Measurements from ENCODE around the gene SYNDIG1.

The SYNDIG1 gene

GRCh38 chr20:24490598-24490997 lies 21.2 kb downstream of the SYNDIG1 start:
- DNase-seq = no peak
- H3K4me3 ChIP-seq (ENCODE audit: low read depth, low read length) = no peak overlapping the region
- no peaks in the 10 kb centered on the region for H3K27me3 ChIP-seq (ENCODE audit: insufficient read depth, low read length)
- peaks cover 6% of the 10 kb centered on the region for H3K9me3 ChIP-seq (ENCODE audit: insufficient read depth, low read depth, low read length)
- no peak overlapping the region for H3K9ac ChIP-seq (ENCODE audit: low read length)
- H3K18ac ChIP-seq (ENCODE audit: low read length) = no peak overlapping the region
- H3K4me1 ChIP-seq (ENCODE audit: control insufficient read depth in 1 of 2, insufficient read depth in 2 of 2, low read length in 2 of 2) = no peaks in the 10 kb centered on the region
- H4K12ac ChIP-seq (ENCODE audit: low read depth, low read length) = no peak overlapping the region
- H2BK120ac ChIP-seq (ENCODE audit: insufficient read depth, low read length, poor library complexity) = no peak overlapping the region
- H3K79me1 ChIP-seq (ENCODE audit: low read length) = no peaks in the 10 kb centered on the region
- no peak overlapping the region for H3K4ac ChIP-seq (ENCODE audit: low read depth, low read length)
- H3K4me2 ChIP-seq (ENCODE audit: low read length) = no peak overlapping the region
- H2AK5ac ChIP-seq (ENCODE audit: low read length) = no peak overlapping the region
- H3K23ac ChIP-seq (ENCODE audit: low read length) = no peak overlapping the region
- no peak overlapping the region for H3K14ac ChIP-seq (ENCODE audit: low read length)
- no peak overlapping the region for H4K91ac ChIP-seq (ENCODE audit: low read depth, low read length)
- no peak overlapping the region for H2BK12ac ChIP-seq (ENCODE audit: low read length)
- no peak overlapping the region for H2AFZ ChIP-seq (ENCODE audit: insufficient read depth, low read length, poor library complexity)
- no peak overlapping the region for H2BK5ac ChIP-seq (ENCODE audit: low read depth, low read length, poor library complexity)
- peaks cover 0 to 4% of the 10 kb centered on the region in 2 experiments for H3K36me3 ChIP-seq (ENCODE audit: control insufficient read depth in 1 of 2, insufficient read depth in 2 of 2, low read length in 2 of 2)
- H3K27ac ChIP-seq (ENCODE audit: low read depth, low read length) = no peak overlapping the region
- H4K8ac ChIP-seq (ENCODE audit: low read depth, low read length) = no peak overlapping the region
- H3K79me2 ChIP-seq (ENCODE audit: control insufficient read depth, insufficient read depth, low read length, poor library complexity) = no peaks in the 10 kb centered on the region
- WGBS (ENCODE audit: extremely low coverage, insufficient coverage, insufficient read length) = no CpG with 5 or more reads among the region's 8 CpGs

- WGBS (ENCODE audit: extremely low coverage, insufficient coverage, insufficient read length) = no CpG with 5 or more reads among the region's 14 CpGs
- no peak overlapping the region for H3K4me2 ChIP-seq (ENCODE audit: low read length)
These were observed 21.8 kb downstream of the SYNDIG1 start for GRCh38 chr20:24491041-24491756.

GRCh38 chr20:24492031-24492607 lies 22.7 kb downstream of the SYNDIG1 start:
- Histone ChIP-seq H3K4me1 (ENCODE audit: control insufficient read depth in 1 of 2, insufficient read depth in 2 of 2, low read length in 2 of 2) (no peaks in the 10 kb centered on the region), H3K18ac (ENCODE audit: low read length) (no peak overlapping the region), H4K8ac (ENCODE audit: low read depth, low read length) (no peak overlapping the region), H3K27ac (ENCODE audit: low read depth, low read length) (no peak overlapping the region), H3K9me3 (ENCODE audit: insufficient read depth, low read depth, low read length) (peaks cover 6% of the 10 kb centered on the region), H4K91ac (ENCODE audit: low read depth, low read length) (no peak overlapping the region), H3K4ac (ENCODE audit: low read depth, low read length) (no peak overlapping the region), H3K79me2 (ENCODE audit: control insufficient read depth, insufficient read depth, low read length, poor library complexity) (no peaks in the 10 kb centered on the region), H3K14ac (ENCODE audit: low read length) (no peak overlapping the region), H3K4me3 (ENCODE audit: low read depth, low read length) (no peak overlapping the region), H2BK12ac (ENCODE audit: low read length) (no peak overlapping the region), H3K36me3 (ENCODE audit: control insufficient read depth in 1 of 2, insufficient read depth in 2 of 2, low read length in 2 of 2) (peaks cover 0 to 4% of the 10 kb centered on the region in 2 experiments), H3K4me2 (ENCODE audit: low read length) (no peak overlapping the region), H4K12ac (ENCODE audit: low read depth, low read length) (no peak overlapping the region), H2AFZ (ENCODE audit: insufficient read depth, low read length, poor library complexity) (no peak overlapping the region), H3K79me1 (ENCODE audit: low read length) (no peaks in the 10 kb centered on the region), H2BK5ac (ENCODE audit: low read depth, low read length, poor library complexity) (no peak overlapping the region), H2BK120ac (ENCODE audit: insufficient read depth, low read length, poor library complexity) (no peak overlapping the region), H2AK5ac (ENCODE audit: low read length) (no peak overlapping the region), H3K27me3 (ENCODE audit: insufficient read depth, low read length) (no peaks in the 10 kb centered on the region), H3K23ac (ENCODE audit: low read length) (no peak overlapping the region), H3K9ac (ENCODE audit: low read length) (no peak overlapping the region)
- no peak for DNase-seq
- WGBS (ENCODE audit: extremely low coverage, insufficient coverage, insufficient read length) = no CpG with 5 or more reads among the region's 16 CpGs

More at GRCh38 chr20:24491041-24491756, 21.8 kb downstream of the SYNDIG1 start:
- H3K9me3 ChIP-seq (ENCODE audit: insufficient read depth, low read depth, low read length) = peaks cover 6% of the 10 kb centered on the region
- no peak overlapping the region for H2BK120ac ChIP-seq (ENCODE audit: insufficient read depth, low read length, poor library complexity)
- no peak overlapping the region for H2AK5ac ChIP-seq (ENCODE audit: low read length)
- DNase-seq = no peak
- H3K36me3 ChIP-seq (ENCODE audit: control insufficient read depth in 1 of 2, insufficient read depth in 2 of 2, low read length in 2 of 2) = peaks cover 0 to 4% of the 10 kb centered on the region in 2 experiments
- H4K12ac ChIP-seq (ENCODE audit: low read depth, low read length) = no peak overlapping the region
- H3K14ac ChIP-seq (ENCODE audit: low read length) = no peak overlapping the region
- H3K27me3 ChIP-seq (ENCODE audit: insufficient read depth, low read length) = no peaks in the 10 kb centered on the region
- H3K23ac ChIP-seq (ENCODE audit: low read length) = no peak overlapping the region
- no peak overlapping the region for H3K4ac ChIP-seq (ENCODE audit: low read depth, low read length)
- H2BK12ac ChIP-seq (ENCODE audit: low read length) = no peak overlapping the region
- no peaks in the 10 kb centered on the region for H3K79me2 ChIP-seq (ENCODE audit: control insufficient read depth, insufficient read depth, low read length, poor library complexity)
- H2AFZ ChIP-seq (ENCODE audit: insufficient read depth, low read length, poor library complexity) = no peak overlapping the region
- H3K4me1 ChIP-seq (ENCODE audit: control insufficient read depth in 1 of 2, insufficient read depth in 2 of 2, low read length in 2 of 2) = no peaks in the 10 kb centered on the region
- H3K9ac ChIP-seq (ENCODE audit: low read length) = no peak overlapping the region
- H4K91ac ChIP-seq (ENCODE audit: low read depth, low read length) = no peak overlapping the region
- H3K79me1 ChIP-seq (ENCODE audit: low read length) = no peaks in the 10 kb centered on the region
- H4K8ac ChIP-seq (ENCODE audit: low read depth, low read length) = no peak overlapping the region
- no peak overlapping the region for H3K18ac ChIP-seq (ENCODE audit: low read length)
- no peak overlapping the region for H2BK5ac ChIP-seq (ENCODE audit: low read depth, low read length, poor library complexity)
- no peak overlapping the region for H3K4me3 ChIP-seq (ENCODE audit: low read depth, low read length)
- H3K27ac ChIP-seq (ENCODE audit: low read depth, low read length) = no peak overlapping the region

- WGBS (ENCODE audit: extremely low coverage, insufficient coverage, insufficient read length) = no CpG with 5 or more reads among the region's 2 CpGs
- Histone ChIP-seq H3K27ac (ENCODE audit: low read depth, low read length) (no peak overlapping the region), H2BK12ac (ENCODE audit: low read length) (no peak overlapping the region), H3K23ac (ENCODE audit: low read length) (no peak overlapping the region), H2AFZ (ENCODE audit: insufficient read depth, low read length, poor library complexity) (no peak overlapping the region), H3K9ac (ENCODE audit: low read length) (no peak overlapping the region), H4K8ac (ENCODE audit: low read depth, low read length) (no peak overlapping the region), H3K4ac (ENCODE audit: low read depth, low read length) (no peak overlapping the region), H3K4me1 (ENCODE audit: control insufficient read depth in 1 of 2, insufficient read depth in 2 of 2, low read length in 2 of 2) (no peaks in the 10 kb centered on the region), H2BK120ac (ENCODE audit: insufficient read depth, low read length, poor library complexity) (no peak overlapping the region), H3K18ac (ENCODE audit: low read length) (no peak overlapping the region), H3K79me1 (ENCODE audit: low read length) (no peaks in the 10 kb centered on the region), H3K27me3 (ENCODE audit: insufficient read depth, low read length) (no peaks in the 10 kb centered on the region), H2AK5ac (ENCODE audit: low read length) (no peak overlapping the region), H3K9me3 (ENCODE audit: insufficient read depth, low read depth, low read length) (peaks cover 6% of the 10 kb centered on the region), H2BK5ac (ENCODE audit: low read depth, low read length, poor library complexity) (no peak overlapping the region), H3K14ac (ENCODE audit: low read length) (no peak overlapping the region), H4K12ac (ENCODE audit: low read depth, low read length) (no peak overlapping the region), H4K91ac (ENCODE audit: low read depth, low read length) (no peak overlapping the region), H3K79me2 (ENCODE audit: control insufficient read depth, insufficient read depth, low read length, poor library complexity) (no peaks in the 10 kb centered on the region), H3K4me3 (ENCODE audit: low read depth, low read length) (no peak overlapping the region), H3K4me2 (ENCODE audit: low read length) (no peak overlapping the region), H3K36me3 (ENCODE audit: control insufficient read depth in 1 of 2, insufficient read depth in 2 of 2, low read length in 2 of 2) (peaks cover 0 to 4% of the 10 kb centered on the region in 2 experiments)
- DNase-seq = no peak
These were observed 23.3 kb downstream of the SYNDIG1 start for GRCh38 chr20:24492698-24493097.
